Activated T-cell treated with anti-CD3 and anti-CD28 coated beads for 1 hour (primary cell): ENCODE measurements around the gene KRTAP5-1.
"Not testable (repeated sequence)": the region's sequence is repeated elsewhere in the genome, so short reads cannot be mapped to it uniquely, and the experiment has no call there.

Experiments
- DNase-seq: peaks from one replicate; pipeline ENCODE4 v3.0.0-alpha.2; 2020; ENCODE audit warnings: low read depth

KRTAP5-1 gene

DNA sequence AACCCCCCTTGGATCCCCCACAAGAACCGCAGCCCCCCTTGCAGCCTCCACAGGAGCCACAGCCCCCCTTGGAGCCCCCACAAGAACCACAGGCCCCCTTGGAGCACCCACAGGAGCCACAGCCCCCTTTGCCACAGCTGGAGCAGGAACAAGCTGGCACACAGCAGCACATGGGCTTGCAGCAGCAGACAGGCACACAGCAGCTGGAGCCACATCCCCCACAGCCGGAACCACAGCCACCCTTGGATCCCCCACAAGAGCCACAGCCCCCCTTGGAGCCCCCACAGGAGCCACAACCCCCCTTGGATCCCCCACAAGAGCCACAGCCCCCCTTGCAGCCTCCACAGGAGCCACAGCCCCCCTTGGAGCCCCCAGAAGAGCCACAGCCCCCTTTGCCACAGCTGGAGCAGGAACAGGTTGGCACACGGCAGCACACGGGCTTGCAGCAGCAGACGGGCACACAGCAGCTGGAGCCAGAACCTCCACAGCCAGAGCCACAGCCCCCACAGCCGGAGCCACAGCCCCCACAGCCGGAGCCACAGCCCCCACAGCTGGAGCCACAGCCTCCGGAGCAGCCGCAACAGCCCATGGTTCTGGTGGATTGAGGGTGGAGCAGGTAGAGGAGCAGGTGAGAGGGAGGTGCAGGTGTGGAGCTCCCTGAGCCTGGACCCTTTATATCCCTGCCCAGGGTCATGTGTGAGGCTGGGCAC is at the start of gene KRTAP5-1:
KRTAP5-1 (minus strand) TSS at position 623 of the 710 bp plus-strand sequence; CDS start at position 589, 34 bp downstream.
- DNase-seq: not testable (repeated sequence)

DNA sequence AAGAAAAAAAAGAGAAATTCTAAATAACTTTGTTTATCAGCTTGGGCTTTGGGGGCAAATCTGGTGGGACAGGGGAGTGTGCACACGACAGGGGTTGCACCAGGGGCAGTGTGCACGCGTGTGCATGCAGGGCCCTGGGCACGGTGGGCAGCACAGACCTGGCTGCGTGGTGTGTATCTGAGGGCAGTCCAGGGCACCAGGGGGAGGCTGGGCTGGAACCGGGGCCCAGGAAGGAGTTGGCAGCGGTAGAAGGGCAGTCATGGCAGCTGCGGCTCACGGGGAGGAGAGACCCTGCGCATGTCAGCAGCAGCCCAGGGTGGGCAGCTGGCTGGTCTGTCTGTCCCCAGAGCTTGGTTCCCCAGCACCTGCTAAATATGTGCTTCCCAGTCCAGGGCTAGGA is 48.8 kb upstream of the KRTAP5-1 start:
- DNase-seq: no peak

- no peak for DNase-seq
Observed at GRCh38 chr11:1632053-1632714, 47.1 kb upstream of the KRTAP5-1 start.

GRCh38 chr11:1631066-1631568 is 46.0 kb upstream of the KRTAP5-1 start:
- DNase-seq: no peak

DNA sequence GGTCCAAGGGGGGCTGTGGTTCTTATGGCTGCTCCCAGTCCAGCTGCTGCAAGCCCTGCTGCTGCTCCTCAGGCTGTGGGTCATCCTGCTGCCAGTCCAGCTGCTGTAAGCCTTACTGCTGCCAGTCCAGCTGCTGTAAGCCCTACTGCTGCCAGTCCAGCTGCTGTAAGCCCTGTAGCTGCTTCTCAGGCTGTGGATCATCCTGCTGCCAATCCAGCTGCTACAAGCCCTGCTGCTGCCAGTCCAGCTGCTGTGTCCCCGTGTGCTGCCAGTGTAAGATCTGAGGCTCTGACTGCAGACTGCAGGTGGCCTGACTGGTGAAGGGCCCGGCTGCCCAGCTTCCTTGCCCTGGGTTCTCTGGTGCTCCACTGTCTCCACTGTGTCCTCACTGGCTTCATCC is 45.2 kb upstream of the KRTAP5-1 start:
- no peak for DNase-seq

GRCh38 chr11:1629326-1630185 is 44.5 kb upstream of the KRTAP5-1 start, which contains the start of gene KRTAP5-5:
KRTAP5-5 (plus strand) TSS chr11:1629775; CDS start chr11:1629841, 66 bp downstream.
- DNase-seq: no peak

GRCh38 chr11:1628506-1629325 is 43.6 kb upstream of the KRTAP5-1 start:
- DNase-seq: peak; percentile 32

GRCh38 chr11:1625541-1625940 is 40.5 kb upstream of the KRTAP5-1 start:
- DNase-seq: no peak

- no peak for DNase-seq
Observed at GRCh38 chr11:1624621-1625020, 39.5 kb upstream of the KRTAP5-1 start.

DNA sequence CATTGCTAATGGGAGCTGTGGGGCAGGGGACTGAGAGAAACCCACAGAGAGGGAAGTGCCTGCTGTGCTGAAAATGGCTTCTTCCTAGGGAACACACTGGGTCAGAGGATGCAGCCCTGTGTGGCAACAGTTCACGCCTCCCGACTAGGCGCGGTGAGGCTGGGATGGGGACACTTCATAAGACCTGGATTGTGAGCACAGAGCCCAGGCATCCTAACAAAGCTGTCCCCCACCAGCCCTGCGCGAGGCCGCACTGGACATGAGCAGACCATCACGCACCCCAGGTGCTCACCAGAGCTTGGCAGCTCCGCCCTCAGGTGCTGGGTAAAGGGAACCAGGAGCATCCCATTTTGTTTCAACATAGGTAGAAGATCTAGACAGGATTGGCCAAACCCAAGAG is 38.6 kb upstream of the KRTAP5-1 start:
- no peak for DNase-seq

- no peak for DNase-seq
Observed at GRCh38 chr11:1622086-1622485, 37.0 kb upstream of the KRTAP5-1 start, which contains the start of gene KRTAP5-4. KRTAP5-4 (minus strand) TSS chr11:1622138; CDS start chr11:1622093, 45 bp downstream.

GRCh38 chr11:1619449-1619848 is 34.4 kb upstream of the KRTAP5-1 start:
- no peak for DNase-seq

DNA sequence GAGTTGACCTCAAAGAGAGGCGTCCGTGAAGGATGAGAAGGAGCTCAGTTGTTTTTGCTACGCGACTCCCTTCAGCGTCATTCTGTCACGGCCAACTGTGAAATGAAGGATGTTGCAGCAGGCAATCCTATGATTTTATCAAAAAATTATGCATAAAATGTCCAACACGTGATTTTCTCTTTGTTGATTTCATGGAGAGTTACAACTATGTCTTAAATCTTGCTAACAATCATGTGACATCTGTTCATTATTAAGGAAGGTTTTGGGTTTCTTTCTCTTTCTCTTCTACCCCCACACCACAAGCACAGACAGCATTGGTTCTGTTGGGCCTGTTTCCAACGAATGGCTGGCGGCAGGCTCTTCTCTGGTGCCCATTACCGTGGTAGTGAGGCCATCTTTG is 33.1 kb upstream of the KRTAP5-1 start:
- no peak for DNase-seq

- no peak for DNase-seq
Observed at GRCh38 chr11:1608363-1608762, 23.3 kb upstream of the KRTAP5-1 start, which contains the start of gene KRTAP5-3. KRTAP5-3 (minus strand) TSS chr11:1608463; CDS start chr11:1608385, 78 bp downstream.

- not testable (repeated sequence) for DNase-seq
Observed at GRCh38 chr11:1607901-1608300, 22.8 kb upstream of the KRTAP5-1 start.

DNA sequence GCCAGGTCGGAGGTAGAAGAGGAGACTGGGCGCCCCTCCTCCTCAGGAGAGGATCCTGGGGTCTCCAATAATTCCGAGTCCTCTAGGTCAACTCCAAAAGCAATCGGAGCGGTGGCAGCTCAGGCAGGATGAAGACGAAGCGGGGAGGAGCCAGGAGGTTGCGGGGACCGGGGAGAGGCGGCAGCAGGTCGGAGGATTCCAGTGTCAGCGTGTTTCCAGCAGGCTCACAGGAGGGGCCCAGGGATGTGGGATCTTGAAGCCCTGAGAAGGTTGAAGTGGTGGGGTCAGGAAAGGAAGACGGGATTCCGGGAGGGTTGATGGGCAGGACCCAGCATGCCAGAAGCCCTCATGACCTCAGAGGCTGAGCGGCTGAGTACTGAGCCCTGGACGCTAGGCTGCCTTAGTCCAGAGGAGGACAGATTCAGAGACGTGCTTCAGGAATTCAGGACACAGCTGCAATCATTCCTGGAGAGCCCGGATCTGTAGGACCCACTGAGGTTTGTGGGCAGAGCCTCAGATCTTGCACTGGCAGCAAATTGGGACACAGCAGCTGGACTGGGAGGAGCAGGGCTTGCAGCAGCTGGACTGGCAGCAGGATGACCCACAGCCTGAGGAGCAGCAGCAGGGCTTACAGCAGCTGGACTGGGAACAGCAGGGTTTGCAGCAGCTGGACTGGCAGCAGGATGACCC is 22.2 kb upstream of the KRTAP5-1 start:
- DNase-seq: not testable (repeated sequence)

DNA sequence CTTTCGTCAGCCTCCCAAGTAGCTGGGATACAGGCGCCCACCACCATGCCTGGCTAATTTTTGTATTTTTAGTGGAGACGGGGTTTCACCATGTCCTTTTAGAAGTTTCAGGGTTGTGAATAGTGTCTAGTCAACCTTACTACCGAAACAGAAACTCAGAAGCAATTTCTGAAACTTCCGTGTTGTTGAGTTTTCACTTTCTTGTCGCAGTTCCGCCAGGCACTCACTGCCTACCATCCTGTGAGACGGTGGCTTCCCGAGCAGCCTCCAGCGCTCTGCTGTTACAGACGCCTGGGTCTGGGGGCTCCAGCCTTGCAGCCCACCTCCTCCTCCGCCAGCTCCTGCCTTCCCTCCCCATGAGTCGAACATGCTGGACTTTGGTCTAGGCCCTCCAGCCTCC is 20.8 kb upstream of the KRTAP5-1 start:
- DNase-seq: not testable (repeated sequence)

- DNase-seq: no peak
Observed at GRCh38 chr11:1604711-1605110, 19.6 kb upstream of the KRTAP5-1 start.

- DNase-seq: no peak
Observed at GRCh38 chr11:1604181-1604580, 19.1 kb upstream of the KRTAP5-1 start.

GRCh38 chr11:1603629-1604028 is 18.5 kb upstream of the KRTAP5-1 start:
- DNase-seq: no peak

GRCh38 chr11:1601663-1602062 is 16.6 kb upstream of the KRTAP5-1 start:
- not testable (repeated sequence) for DNase-seq
